GM18861 (cell line): Measurements from ENCODE around the gene MICU2.

Experiments used
- ATAC-seq: cut with Tn5 transposase; IDR thresholded peaks from one replicate; pipeline ENCODE4 v1.9.1; 2021; ENCODE audit not compliant: unreplicated experiment

Gene MICU2

GRCh38 chr13:21548577-21548976, 55.4 kb downstream of the MICU2 start:
- ATAC-seq: no peak

GRCh38 chr13:21546372-21546771, 57.6 kb downstream of the MICU2 start:
- ATAC-seq: no peak

DNA sequence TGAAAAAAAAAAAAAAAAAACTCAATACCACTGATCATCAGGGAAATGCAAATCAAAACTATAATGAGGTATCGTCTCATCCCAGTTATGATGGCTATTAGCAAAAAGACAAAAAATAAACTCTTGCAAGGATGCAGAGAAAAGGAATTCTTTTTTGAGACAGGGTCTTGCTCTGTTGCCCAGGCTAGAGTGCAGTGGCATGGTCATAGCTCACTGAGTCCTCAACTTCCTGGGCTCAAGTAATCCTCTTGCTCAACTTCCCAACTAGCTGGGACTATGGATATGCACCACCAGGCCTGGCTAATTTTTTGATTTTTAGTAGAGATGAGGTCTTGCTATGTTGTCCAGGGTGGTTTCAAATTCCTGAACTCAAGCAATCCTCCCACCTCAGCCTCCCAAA, 59.5 kb downstream of the MICU2 start:
- no peak for ATAC-seq

DNA sequence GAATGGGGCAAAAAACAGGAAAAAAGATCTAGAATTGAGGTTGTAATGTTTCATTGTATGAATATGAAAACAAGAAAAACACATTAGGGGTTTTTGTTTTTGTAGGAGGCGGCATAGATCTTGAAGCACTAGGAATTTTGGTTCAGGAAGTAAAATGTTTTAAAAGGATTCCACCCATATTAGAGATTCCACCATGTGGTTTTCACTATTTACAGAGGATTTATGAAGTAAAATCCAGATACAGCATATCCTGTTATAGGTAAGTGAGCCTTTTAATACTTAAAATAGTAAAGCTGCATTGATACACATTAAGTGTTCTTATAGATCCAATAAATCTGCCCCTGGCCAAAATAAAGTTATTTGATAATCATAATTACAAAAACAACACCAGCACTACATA, 61.4 kb downstream of the MICU2 start:
- ATAC-seq: no peak

- ATAC-seq: no peak
Observed at GRCh38 chr13:21541980-21542379, 62.0 kb downstream of the MICU2 start.

GRCh38 chr13:21541271-21541670, 62.7 kb downstream of the MICU2 start:
- no peak for ATAC-seq

DNA sequence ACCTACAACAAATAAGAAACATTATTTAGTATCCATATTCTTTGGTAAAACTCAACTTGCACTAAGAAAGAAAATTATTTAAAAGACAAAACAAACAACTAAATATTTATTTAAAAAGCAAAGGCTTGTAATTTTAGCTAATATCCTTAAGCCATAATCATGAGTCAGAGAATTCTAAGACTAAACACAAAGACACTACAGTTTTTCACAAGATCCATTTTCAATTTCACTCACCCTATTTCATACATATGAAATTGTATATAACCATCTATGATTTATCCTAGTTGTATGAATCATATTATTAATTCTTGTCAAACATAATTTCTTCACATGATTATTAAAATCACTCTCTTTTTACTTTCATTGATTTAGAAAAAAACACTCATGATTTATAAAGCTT, 64.3 kb downstream of the MICU2 start:
- ATAC-seq: no peak

DNA sequence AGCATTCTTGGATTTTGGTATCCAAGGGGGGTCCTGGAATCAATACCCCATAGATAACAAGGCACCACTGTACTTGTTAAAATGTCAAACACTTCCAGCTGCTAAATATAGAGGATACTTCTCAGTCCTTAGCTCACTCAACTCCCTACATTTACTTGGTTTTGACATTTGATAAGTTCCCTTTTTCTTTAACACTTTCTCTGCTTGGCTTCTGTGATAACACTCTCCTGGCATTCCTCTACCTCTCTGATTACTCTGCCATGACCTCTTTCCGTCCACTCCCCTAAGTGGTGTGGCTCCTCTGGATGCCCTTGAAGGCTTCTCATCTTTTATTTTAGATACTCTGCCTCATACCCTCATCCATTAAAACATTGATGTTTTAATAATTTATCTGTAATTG, 65.2 kb downstream of the MICU2 start:
- ATAC-seq: no peak

DNA sequence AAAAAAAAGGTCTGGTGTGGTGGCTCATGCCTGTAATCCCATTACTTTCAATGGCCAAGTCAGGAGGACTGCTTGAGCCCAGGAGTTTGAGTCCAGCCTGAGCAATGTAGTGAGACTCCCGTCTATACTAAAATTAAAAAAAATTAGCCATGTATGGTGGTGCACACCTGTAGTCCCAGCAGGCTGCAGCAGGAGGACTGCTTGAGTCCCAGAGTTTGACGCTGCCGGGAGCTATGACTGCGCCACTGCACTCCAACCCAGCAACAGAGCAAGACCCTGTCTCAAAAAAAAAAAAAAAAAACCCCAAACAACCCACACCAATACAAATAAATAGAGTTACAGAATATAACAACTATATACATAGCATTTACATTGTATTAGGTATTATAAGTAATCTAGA, 65.7 kb downstream of the MICU2 start:
- ATAC-seq: no peak

- ATAC-seq: no peak
Observed at GRCh38 chr13:21537105-21537504, 66.9 kb downstream of the MICU2 start.

- no peak for ATAC-seq
Observed at GRCh38 chr13:21534760-21535159, 69.2 kb downstream of the MICU2 start.

DNA sequence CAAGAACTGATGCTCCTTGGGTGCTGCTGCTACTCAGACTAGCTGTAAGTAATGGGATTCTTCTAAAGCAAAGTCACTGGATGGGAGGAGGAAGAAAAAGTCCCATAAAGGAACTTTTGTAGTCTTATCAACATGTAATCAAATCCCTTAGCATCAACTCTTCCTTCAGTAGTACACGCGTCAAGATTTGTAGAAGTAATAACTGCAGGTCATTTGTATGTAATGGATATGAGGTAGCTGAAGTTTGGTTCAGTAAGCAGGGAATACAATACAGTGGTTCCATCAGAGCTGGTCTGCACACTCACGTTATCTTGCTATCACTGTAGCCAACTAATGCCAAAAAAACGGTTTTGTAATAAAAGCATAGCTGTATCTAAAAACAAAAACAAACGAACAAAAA, 72.5 kb downstream of the MICU2 start:
- ATAC-seq: no peak

GRCh38 chr13:21530656-21531055, 73.3 kb downstream of the MICU2 start:
- ATAC-seq: no peak

GRCh38 chr13:21529146-21529893, 74.7 kb downstream of the MICU2 start:
- ATAC-seq: no peak

GRCh38 chr13:21528616-21529015, 75.4 kb downstream of the MICU2 start:
- ATAC-seq: no peak

DNA sequence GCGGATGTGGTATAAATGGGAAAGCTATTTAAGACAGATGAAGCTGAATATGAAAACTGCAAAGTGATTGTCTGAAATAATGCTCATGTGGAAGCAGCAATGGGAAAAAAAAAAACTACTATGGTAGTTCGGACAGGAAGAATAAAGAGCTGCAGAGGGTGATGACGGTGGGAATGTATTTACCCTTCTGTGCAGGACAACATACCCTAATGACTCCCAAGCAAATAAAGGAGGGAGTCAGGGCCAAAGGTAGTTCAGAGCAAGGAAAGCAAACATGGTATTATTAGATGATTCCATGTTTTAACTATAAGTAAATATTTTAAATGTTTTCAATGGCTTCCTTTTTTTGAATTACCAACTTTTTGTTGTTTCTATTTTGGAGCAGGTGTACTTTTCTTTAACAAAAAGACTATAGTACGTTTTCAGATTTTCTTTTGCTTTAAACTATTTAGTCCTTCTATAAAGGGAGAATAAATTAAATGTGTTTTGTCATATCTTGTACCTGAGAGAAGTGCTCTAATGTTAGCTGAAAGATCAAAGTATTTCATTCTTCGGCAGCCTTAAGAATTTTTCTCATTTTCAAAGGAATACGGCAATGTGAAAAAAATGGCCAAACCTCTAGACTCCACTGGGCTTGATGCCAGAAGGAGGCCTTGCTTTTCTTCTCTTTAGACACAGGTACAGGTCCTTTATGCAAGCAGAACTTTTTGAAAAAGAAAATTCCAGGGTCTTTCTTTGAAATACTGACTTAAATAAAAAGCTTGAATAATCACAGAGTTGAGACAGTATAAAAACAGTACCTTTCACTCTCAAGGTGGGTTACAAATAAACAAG, 77.0 kb downstream of the MICU2 start:
- no peak for ATAC-seq

DNA sequence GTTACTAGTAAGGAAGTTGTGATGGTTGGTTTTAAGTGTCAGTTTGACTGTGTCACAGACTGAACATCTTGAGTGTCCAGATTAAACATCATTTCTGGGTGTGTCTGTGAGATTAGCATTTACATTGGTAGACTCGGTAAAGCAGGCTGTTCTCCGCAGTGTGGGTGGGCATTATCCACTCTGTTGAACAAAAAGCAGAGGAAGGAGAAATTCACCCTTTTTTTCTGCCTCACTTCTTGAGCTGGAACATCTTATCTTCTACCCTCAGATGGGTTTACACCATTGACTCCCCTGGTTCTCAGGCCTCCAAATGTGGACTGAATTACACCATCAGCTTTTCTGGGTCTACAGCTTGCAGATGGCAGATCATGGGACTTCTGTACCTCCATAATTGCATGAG, 81.1 kb downstream of the MICU2 start:
- ATAC-seq: no peak

GRCh38 chr13:21522130-21522529, 81.8 kb downstream of the MICU2 start:
- ATAC-seq: no peak

DNA sequence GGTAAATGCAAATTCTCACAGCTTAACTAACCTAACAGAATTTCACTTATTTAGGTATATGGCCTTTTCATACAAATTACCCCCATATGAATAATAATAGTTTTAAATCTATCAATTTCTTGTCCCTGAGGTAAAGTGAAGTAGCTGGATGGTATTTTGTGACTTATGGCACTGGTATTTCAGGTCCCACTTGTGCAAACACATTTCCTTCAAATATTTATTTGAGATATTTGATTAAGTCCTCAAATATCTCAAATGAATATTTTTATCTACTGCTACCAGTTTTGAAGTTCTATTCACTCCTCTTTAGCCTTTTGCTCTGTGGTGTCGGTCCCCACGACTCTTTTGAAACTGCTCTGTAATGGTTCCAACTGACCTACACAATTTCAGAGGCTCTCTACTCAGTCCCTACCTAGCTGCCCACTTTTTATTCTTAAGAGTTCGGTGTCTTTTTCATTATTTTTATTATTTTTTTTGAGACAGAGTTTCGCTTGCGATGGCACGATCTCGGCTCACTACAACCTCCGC, 85.3 kb downstream of the MICU2 start:
- no peak for ATAC-seq

DNA sequence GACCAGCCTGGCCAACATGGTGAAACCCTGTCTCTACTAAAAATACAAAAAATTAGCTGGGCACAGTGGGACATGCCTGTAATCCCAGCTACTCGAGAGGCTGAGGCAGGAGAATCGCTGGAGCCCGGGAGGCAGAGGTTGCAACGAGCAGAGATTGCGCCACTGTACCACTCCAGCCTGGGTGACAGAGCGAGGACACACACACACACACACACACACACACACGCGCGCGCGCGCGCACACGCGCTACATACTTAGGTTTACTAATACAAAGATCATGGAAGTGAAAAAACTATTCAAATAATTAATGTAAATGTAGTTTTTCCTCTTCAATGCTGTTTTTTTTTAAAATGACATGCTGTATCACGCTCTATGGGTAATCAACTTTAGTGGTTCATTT, 86.4 kb downstream of the MICU2 start:
- no peak for ATAC-seq

DNA sequence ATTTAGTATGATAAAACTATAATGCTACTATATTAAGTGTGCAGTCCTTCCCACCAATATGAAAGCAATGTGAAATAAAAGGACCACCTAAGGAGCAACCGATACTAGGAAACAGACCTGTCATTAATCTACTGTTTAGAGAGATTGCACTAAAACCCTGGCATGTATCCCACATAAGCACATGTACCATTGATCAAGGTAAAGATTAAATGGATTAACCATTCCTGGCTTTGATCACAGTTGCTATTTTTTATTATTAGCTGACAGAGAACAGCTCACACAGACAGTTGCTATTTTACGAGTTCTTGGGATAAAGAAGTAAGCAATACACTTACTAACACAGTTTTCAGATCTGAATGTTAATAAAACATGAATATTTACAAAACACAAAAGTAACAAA, 87.2 kb downstream of the MICU2 start:
- ATAC-seq: no peak

DNA sequence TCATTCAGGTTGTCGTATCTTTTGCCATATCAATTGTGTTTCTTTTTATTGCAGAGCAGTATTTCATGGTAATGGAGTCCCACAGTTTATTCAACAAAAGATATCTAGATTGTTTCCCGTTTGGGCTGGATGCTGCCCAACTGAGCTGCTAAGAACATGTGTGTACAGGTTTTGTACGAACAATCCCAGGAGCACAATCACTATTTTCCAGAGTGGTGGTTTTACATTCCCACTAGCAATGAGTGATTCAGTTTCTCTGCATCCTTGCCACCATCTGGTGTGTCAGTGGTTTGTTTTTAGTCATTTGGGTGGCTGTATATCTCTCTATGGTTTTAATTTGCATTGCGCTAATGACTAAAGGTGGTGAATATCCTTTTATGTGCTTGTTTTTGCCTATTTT, 92.1 kb downstream of the MICU2 start:
- no peak for ATAC-seq
